Measurements from ENCODE around the gene CHPF.

DNA sequence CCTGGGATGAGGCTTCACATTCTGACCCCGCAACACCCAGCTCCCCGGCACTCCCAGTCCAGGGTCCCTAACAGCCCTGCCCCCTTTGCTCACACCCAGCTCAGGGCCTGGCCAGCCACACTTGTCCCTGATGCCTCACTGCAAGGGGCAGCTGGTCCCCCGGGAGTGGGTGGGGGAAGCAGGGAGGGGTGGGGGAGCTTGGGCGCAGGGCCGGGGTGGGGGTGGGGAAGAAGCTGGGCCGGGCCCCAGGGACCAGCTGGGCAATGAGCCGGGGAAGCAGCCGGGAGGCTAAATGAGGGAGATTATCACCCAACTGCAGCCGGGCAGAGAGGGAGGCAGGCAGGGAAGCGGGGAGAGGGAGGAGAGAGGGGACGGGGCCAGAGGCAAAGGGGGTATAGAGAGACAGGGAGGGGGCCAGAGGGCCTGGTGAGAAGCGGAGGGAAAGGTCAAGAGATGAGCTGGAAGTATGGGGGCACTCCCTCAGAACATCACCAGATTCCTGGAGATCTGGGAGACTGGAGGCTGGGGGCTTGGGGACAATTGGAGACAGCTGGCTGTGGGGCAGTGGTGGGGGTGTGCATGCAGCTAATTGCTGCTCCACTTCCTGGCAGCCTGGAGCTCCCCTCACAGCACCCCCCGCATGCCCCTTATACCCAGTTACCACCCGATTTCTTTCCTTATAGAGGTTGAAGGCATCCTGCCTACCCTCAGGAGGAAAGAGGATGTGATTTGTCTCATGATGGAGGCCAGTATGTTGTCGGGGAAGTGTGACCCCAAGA, 31.9 kb downstream of the CHPF start:
- TF ChIP-seq, protein P1, sequence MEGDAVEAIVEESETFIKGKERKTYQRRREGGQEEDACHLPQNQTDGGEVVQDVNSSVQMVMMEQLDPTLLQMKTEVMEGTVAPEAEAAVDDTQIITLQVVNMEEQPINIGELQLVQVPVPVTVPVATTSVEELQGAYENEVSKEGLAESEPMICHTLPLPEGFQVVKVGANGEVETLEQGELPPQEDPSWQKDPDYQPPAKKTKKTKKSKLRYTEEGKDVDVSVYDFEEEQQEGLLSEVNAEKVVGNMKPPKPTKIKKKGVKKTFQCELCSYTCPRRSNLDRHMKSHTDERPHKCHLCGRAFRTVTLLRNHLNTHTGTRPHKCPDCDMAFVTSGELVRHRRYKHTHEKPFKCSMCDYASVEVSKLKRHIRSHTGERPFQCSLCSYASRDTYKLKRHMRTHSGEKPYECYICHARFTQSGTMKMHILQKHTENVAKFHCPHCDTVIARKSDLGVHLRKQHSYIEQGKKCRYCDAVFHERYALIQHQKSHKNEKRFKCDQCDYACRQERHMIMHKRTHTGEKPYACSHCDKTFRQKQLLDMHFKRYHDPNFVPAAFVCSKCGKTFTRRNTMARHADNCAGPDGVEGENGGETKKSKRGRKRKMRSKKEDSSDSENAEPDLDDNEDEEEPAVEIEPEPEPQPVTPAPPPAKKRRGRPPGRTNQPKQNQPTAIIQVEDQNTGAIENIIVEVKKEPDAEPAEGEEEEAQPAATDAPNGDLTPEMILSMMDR (conservative IDR thresholded peaks at IDR 0.05 in 1 of 2, IDR thresholded peaks at IDR 0.05 in 1 of 2; ENCODE audit: low read depth in 1 of 2, low read length in 2 of 2), result no peak
- TF ChIP-seq EZH2 (IDR thresholded peaks at IDR 0.05; ENCODE audit: low read length, missing control alignments), result no peak
